IPS-NIHi7 (cell line): ENCODE results near the gene SLC25A33.
"Not testable (repeated sequence)": the region's sequence is repeated elsewhere in the genome, so short reads cannot be mapped to it uniquely, and the experiment has no call there.

Experiments
- DNase-seq: peaks from one replicate; pipeline ENCODE4 v3.0.0; 2012; ENCODE audit warnings: mixed read lengths; ENCODE audit errors: extremely low spot score

Gene SLC25A33

DNA sequence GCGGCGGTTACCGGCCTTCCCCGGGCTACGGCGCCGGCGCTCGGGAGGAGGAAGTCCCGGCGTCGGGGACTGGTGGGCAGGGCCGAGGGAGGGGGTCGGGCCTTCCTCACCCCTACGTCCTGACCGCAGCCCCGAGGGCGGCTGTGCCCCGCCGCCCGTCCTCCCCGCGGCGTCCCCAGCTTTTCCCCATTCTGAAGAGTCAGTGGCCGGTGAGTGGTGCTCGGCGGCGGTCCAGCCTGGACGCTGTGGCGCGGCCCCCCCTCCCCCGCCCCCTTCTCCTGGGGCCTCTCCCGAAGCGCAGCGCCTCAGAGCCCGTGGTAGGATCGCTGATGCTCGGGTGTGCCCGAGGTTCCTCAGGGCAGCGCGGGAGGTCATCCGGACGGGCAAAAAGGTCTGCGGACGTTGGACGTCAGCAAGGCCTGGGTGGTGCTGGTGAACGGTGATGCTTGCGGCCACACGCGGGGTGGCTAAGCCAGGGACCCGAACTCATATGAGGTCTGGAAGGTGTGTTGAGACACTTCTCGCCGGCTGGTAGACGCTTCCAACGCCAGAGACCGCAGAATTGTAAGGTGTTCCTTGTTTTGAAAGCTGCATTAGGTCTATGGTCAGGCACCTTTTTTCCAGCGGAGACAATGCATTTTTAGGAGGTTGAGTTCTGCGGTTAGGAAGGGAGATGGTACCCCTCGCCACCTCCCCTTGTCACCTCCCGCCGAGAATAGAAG, 725 bp downstream of the SLC25A33 start:
- peak; percentile 70 for DNase-seq

GRCh38 chr1:9542430-9542829, 3.2 kb downstream of the SLC25A33 start:
- DNase-seq, result no peak

DNA sequence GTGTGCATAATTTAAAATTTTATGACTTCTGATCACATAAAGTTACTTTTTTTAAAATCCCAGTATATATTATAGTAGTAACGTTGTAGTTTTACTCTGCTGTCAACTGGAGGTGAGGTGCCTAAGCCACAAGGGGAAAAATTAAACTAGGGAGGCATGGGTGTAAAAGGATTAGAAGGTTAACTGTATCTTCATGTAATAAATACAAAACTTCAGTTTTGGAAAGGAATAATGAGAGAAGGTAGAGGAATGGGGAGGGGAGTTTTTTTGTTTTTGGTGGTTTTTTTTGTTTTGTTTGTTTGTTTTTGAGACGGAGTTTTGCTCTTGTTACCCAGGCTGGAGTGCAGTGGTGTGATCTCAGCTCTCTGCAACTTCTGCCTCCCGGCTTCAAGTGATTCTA, 5.7 kb downstream of the SLC25A33 start:
- DNase-seq, result no peak

- no peak for DNase-seq
These were observed 10.8 kb downstream of the SLC25A33 start for GRCh38 chr1:9549955-9550546.

GRCh38 chr1:9551984-9552383, 12.7 kb downstream of the SLC25A33 start:
- no peak for DNase-seq

GRCh38 chr1:9553736-9554144, 14.5 kb downstream of the SLC25A33 start:
- no peak for DNase-seq

DNA sequence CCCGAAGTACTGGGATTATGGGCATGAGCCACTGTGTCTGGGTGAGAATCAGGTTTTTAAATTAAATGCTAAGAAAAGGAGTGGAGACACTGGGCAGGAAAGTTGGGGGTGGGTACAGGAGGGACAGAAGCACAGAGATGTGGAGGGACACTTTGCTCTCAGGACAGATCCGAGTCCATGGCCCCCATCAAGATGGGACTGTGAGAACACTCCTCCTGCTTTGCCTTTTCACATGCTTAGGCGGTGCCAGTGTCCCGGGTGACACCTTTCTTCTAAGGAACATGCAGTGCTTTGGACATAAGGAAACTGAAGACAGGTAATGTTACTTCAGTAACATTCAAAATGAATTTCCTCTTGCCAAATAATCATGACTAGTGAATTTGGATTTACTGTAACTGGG, 16.7 kb downstream of the SLC25A33 start:
- no peak for DNase-seq

DNA sequence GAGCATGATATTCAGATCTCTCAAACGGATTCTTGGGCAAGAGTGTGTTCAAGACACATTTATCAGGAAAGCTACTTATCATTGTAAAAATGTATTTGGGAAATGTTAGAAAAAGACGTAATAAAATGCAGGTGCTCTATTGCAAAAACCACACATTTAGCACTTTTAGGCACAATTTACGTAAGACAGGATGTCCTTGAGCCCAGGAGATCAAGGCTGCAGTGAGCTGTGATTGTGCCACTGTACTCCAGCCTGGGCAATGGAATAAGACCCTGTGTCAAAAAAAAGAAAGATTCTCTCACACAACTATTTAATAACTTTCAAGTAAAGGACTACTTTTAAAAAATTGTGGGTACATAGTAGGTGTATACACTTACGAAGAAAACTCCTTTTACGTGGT, 18.4 kb downstream of the SLC25A33 start:
- no peak for DNase-seq

GRCh38 chr1:9558271-9558945, 19.1 kb downstream of the SLC25A33 start:
- no peak for DNase-seq

- DNase-seq, result no peak
These were observed 19.8 kb downstream of the SLC25A33 start for GRCh38 chr1:9558946-9559545.

- DNase-seq, result no peak
These were observed 20.4 kb downstream of the SLC25A33 start for GRCh38 chr1:9559673-9560072.

DNA sequence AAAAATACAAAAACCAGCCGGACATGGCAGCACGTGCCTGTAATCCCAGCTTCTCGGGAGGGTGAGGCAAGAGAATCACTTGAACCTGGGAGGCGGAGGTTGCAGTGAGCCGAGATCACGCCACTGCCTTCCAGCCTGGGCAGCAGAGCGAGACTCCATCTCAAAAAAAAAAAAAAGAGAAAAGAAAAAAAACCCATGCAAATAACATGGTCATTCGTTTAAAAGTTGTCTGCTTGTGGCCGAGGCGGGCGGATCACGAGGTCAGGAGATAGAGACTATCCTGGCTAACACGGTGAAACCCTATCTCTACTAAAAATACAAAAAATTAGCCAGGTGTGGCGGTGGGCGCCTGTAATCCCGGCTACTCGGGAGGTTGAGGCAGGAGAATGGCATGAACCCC, 20.8 kb downstream of the SLC25A33 start:
- DNase-seq, result not testable (repeated sequence)

DNA sequence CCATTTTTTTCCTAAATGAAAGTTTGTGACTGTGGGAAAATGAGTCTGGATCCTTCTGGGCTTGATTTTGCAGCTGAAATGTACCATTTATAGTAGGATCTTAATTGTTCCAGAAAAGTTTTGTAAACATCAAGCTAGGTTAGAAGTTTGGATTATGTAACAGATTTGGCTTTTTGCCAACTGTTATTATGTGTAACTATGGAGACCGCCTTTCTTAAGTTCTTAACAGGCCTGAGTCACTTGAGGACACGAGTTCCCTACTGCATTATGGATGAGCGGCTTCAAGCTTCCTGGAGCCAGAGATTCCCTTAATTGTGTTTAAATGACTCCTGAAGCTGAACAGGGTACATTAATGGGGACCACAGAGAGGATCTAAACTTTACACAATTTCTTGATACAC, 22.2 kb downstream of the SLC25A33 start:
- no peak for DNase-seq

- no peak for DNase-seq
These were observed 30.0 kb downstream of the SLC25A33 start for GRCh38 chr1:9569267-9569666.

DNA sequence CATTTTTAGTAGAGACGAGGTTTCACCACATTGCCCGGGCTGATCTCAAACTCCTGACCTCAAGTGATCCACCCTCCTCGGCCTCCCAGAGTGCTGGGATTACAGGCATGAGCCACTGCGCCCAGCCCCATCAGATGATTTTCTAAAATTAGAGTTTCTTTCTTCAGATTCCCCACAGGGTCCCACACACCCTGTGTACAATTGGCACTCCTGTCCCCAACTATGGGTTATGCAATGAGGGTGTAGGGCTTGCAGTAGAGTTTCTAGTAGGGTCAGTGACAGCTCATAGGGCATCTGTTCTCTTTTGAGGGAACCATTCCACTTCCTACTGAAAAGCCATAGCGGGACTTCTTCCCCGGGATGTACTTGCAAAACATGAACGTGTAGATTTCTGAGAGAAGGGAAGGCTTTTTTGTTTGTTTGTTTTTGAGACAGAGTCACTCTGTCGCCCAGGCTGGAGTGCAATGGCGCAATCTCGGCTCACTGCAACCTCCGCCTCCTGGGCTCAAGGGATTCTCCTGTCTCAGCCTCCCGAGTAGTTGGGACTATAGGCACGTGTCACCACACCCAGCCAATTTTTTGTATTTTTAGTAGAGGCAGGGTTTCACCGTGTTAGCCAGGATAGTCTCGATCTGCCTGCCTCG, 31.7 kb downstream of the SLC25A33 start:
- not testable (repeated sequence) for DNase-seq

DNA sequence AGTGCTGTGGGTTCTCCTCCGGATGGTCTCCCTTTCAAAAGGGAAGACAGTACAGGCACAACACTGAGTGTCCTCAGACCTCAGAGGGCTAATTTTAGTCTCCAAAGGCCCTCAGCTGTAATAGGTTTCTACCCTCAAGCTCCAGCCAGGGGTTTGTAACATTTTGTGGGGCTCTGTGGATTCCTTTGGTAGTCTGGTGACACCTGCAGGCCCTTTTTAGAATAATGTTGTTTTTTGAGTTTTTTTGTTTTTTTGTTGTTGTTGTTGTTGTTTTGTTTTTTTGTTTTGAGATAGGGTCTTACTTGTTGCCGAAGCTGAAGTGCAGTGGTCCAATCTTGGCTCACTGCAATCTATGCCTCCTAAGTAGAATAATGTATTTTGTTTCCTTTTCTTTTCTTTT, 34.5 kb downstream of the SLC25A33 start:
- peak; percentile 41 for DNase-seq

DNA sequence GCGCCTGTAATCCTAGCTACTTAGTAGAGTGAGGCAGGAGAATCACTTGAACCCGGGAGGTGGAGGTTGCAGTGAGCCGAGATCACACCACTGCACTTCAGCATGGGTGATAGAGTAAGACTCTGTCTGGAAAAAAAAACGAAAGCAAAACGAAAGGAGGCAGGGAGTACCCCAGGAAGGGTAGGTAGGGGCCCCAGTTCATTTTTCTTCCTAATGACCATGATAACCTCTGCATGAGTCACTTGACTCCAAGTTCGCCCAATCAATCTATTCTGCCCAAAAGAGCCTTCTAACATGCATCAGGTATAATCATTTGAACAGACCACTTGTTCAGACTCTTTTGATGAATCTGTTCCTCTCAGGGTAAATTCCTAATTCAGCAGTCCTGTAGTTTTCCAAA, 36.2 kb downstream of the SLC25A33 start:
- no peak for DNase-seq

DNA sequence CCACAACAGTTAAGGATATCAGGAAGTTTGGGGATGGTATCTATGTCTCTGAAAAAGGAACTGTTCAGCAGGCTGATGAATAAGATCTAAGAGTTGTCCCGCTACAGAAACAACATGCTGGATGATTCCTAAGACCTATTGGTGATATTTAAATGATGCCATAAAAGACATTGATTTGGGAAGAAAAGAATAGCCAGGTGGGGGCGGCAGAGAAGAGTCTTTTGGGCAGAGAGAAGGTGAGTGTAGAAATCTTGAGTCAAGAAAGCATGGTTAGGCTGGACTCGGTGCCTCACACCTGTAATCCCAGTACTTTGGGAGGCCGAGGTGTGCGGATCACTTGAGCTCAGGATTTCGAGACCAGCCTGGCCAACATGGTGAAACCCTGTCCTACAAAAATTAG, 37.6 kb downstream of the SLC25A33 start:
- peak; percentile 10 for DNase-seq

DNA sequence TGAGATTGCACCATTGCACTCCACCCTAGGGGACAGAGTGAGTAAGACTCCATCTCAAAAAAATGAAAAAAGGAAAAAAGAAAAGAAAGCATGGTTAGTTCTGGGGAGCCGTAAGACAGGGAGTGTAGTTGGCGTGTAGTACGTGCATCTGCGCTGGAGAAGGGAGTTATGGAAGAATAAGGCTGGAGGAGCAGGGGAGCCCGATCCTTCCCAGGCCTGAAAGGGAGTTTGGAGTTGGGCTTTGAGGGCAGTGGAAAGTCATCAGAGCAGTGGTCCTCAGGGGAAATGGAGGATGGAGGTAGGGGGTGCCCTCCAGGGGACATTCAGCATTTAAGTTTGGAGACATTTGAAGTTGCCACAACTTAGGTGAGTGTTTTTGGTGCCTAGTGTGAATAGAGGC, 38.2 kb downstream of the SLC25A33 start:
- no peak for DNase-seq

- DNase-seq, result no peak
These were observed 41.7 kb downstream of the SLC25A33 start for GRCh38 chr1:9580942-9581341.

DNA sequence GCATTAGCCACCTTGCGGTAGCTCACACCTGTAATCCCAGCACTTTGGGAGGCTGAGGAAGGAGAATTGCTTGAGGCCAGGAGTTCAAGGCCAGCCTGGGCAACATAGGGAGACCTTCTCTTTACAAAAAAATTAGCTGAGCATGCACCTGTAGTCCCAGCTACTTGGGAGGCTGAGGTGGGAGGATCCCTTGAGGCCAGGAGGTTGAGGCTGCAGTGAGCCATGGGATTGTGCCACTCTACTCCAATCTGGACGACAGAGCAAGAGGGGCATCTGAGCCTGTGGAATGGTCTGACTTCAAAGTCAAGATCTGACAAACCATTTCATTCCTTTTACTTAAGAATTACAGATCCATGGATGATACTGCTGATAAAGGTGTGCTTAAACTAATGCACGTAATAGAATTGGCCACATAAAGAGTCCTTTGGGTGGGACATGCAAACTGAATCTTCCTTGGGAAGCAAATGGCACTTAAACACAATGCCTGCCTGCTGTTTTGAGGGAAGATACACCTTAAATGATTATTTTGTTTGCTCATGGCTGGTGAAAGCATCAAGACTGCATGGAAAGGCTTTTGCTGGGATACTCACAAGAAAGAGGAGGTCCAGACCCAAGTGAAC, 47.0 kb downstream of the SLC25A33 start:
- DNase-seq, result no peak
